Measurements from ENCODE around the gene NUP133.

NUP133 gene

GRCh38 chr1:229440851-229441537 is 67.1 kb downstream of the NUP133 start:
- no peaks in the 10 kb centered on the region for H3K4me1 ChIP-seq (ENCODE audit: control insufficient read depth, insufficient read depth, low read length)
- H3K9ac ChIP-seq (ENCODE audit: low read depth, low read length): no peak overlapping the region
- H3K4me3 ChIP-seq (ENCODE audit: low read depth, low read length): no peak overlapping the region
- H3K9me3 ChIP-seq (ENCODE audit: control insufficient read depth, insufficient read depth, low read length): no peaks in the 10 kb centered on the region
- no peaks in the 10 kb centered on the region for H3K36me3 ChIP-seq (ENCODE audit: control insufficient read depth, insufficient read depth, low read length)
- H3K27me3 ChIP-seq (ENCODE audit: control insufficient read depth, insufficient read depth, low read length): no peaks in the 10 kb centered on the region

- H3K4me3 ChIP-seq (ENCODE audit: low read depth, low read length): no peak overlapping the region
- no peaks in the 10 kb centered on the region for H3K4me1 ChIP-seq (ENCODE audit: control insufficient read depth, insufficient read depth, low read length)
- H3K36me3 ChIP-seq (ENCODE audit: control insufficient read depth, insufficient read depth, low read length): no peaks in the 10 kb centered on the region
- no peaks in the 10 kb centered on the region for H3K9me3 ChIP-seq (ENCODE audit: control insufficient read depth, insufficient read depth, low read length)
- H3K9ac ChIP-seq (ENCODE audit: low read depth, low read length): no peak overlapping the region
- peaks cover 15% of the 10 kb centered on the region for H3K27me3 ChIP-seq (ENCODE audit: control insufficient read depth, insufficient read depth, low read length)
These were observed 70.1 kb downstream of the NUP133 start for GRCh38 chr1:229438021-229438420.

- Histone ChIP-seq H3K4me3 (ENCODE audit: low read depth, low read length) (no peak overlapping the region), H3K9me3 (ENCODE audit: control insufficient read depth, insufficient read depth, low read length) (no peaks in the 10 kb centered on the region)
These were observed 70.7 kb downstream of the NUP133 start for GRCh38 chr1:229437443-229437842.

GRCh38 chr1:229436201-229436600 is 71.9 kb downstream of the NUP133 start:
- H3K27me3 ChIP-seq (ENCODE audit: control insufficient read depth, insufficient read depth, low read length): peaks cover 21% of the 10 kb centered on the region

More at GRCh38 chr1:229437443-229437842, 70.7 kb downstream of the NUP133 start:
- no peaks in the 10 kb centered on the region for H3K36me3 ChIP-seq (ENCODE audit: control insufficient read depth, insufficient read depth, low read length)
- H3K27me3 ChIP-seq (ENCODE audit: control insufficient read depth, insufficient read depth, low read length): peaks cover 18% of the 10 kb centered on the region
- H3K4me1 ChIP-seq (ENCODE audit: control insufficient read depth, insufficient read depth, low read length): no peaks in the 10 kb centered on the region
- H3K9ac ChIP-seq (ENCODE audit: low read depth, low read length): no peak overlapping the region

GRCh38 chr1:229434641-229435051 is 73.5 kb downstream of the NUP133 start:
- H3K9me3 ChIP-seq (ENCODE audit: control insufficient read depth, insufficient read depth, low read length): no peaks in the 10 kb centered on the region
- no peak overlapping the region for H3K9ac ChIP-seq (ENCODE audit: low read depth, low read length)
- H3K27me3 ChIP-seq (ENCODE audit: control insufficient read depth, insufficient read depth, low read length): peaks cover 24% of the 10 kb centered on the region
- H3K4me3 ChIP-seq (ENCODE audit: low read depth, low read length): peak overlapping the region; percentile 66
- H3K4me1 ChIP-seq (ENCODE audit: control insufficient read depth, insufficient read depth, low read length): no peaks in the 10 kb centered on the region
- no peaks in the 10 kb centered on the region for H3K36me3 ChIP-seq (ENCODE audit: control insufficient read depth, insufficient read depth, low read length)

More at GRCh38 chr1:229436201-229436600, 71.9 kb downstream of the NUP133 start:
- no peaks in the 10 kb centered on the region for H3K9me3 ChIP-seq (ENCODE audit: control insufficient read depth, insufficient read depth, low read length)
- no peaks in the 10 kb centered on the region for H3K4me1 ChIP-seq (ENCODE audit: control insufficient read depth, insufficient read depth, low read length)
- H3K4me3 ChIP-seq (ENCODE audit: low read depth, low read length): no peak overlapping the region
- no peaks in the 10 kb centered on the region for H3K36me3 ChIP-seq (ENCODE audit: control insufficient read depth, insufficient read depth, low read length)
- no peak overlapping the region for H3K9ac ChIP-seq (ENCODE audit: low read depth, low read length)

- Histone ChIP-seq H3K9me3 (ENCODE audit: control insufficient read depth, insufficient read depth, low read length) (no peaks in the 10 kb centered on the region), H3K4me3 (ENCODE audit: low read depth, low read length) (peak within 1 kb of the TSS; percentile 66), H3K27me3 (ENCODE audit: control insufficient read depth, insufficient read depth, low read length) (peaks cover 24% of the 10 kb centered on the region), H3K36me3 (ENCODE audit: control insufficient read depth, insufficient read depth, low read length) (no peaks in the 10 kb centered on the region), H3K9ac (ENCODE audit: low read depth, low read length) (no peak within 1 kb of the TSS), H3K4me1 (ENCODE audit: control insufficient read depth, insufficient read depth, low read length) (no peaks in the 10 kb centered on the region)
These were observed 74.0 kb downstream of the NUP133 start, which contains the start of gene ACTA1 for GRCh38 chr1:229434005-229434640. ACTA1 (minus strand) TSS chr1:229434094; CDS start chr1:229433115, 979 bp downstream.

GRCh38 chr1:229433364-229434004 is 74.7 kb downstream of the NUP133 start:
- no peaks in the 10 kb centered on the region for H3K4me1 ChIP-seq (ENCODE audit: control insufficient read depth, insufficient read depth, low read length)
- peak overlapping the region; percentile 66 for H3K4me3 ChIP-seq (ENCODE audit: low read depth, low read length)
- no peaks in the 10 kb centered on the region for H3K36me3 ChIP-seq (ENCODE audit: control insufficient read depth, insufficient read depth, low read length)
- no peak overlapping the region for H3K9ac ChIP-seq (ENCODE audit: low read depth, low read length)
- H3K9me3 ChIP-seq (ENCODE audit: control insufficient read depth, insufficient read depth, low read length): no peaks in the 10 kb centered on the region
- H3K27me3 ChIP-seq (ENCODE audit: control insufficient read depth, insufficient read depth, low read length): peaks cover 24% of the 10 kb centered on the region

- H3K9ac ChIP-seq (ENCODE audit: low read depth, low read length): no peak overlapping the region
- no peaks in the 10 kb centered on the region for H3K4me1 ChIP-seq (ENCODE audit: control insufficient read depth, insufficient read depth, low read length)
- no peaks in the 10 kb centered on the region for H3K9me3 ChIP-seq (ENCODE audit: control insufficient read depth, insufficient read depth, low read length)
- no peaks in the 10 kb centered on the region for H3K36me3 ChIP-seq (ENCODE audit: control insufficient read depth, insufficient read depth, low read length)
- H3K4me3 ChIP-seq (ENCODE audit: low read depth, low read length): no peak overlapping the region
- peaks cover 24% of the 10 kb centered on the region for H3K27me3 ChIP-seq (ENCODE audit: control insufficient read depth, insufficient read depth, low read length)
These were observed 75.2 kb downstream of the NUP133 start for GRCh38 chr1:229432905-229433304.

GRCh38 chr1:229432116-229432461 is 76.1 kb downstream of the NUP133 start:
- no peak overlapping the region for H3K9ac ChIP-seq (ENCODE audit: low read depth, low read length)
- no peaks in the 10 kb centered on the region for H3K9me3 ChIP-seq (ENCODE audit: control insufficient read depth, insufficient read depth, low read length)
- H3K27me3 ChIP-seq (ENCODE audit: control insufficient read depth, insufficient read depth, low read length): peaks cover 24% of the 10 kb centered on the region
- H3K36me3 ChIP-seq (ENCODE audit: control insufficient read depth, insufficient read depth, low read length): no peaks in the 10 kb centered on the region
- H3K4me3 ChIP-seq (ENCODE audit: low read depth, low read length): no peak overlapping the region
- no peaks in the 10 kb centered on the region for H3K4me1 ChIP-seq (ENCODE audit: control insufficient read depth, insufficient read depth, low read length)

GRCh38 chr1:229431284-229432115 is 76.6 kb downstream of the NUP133 start:
- no peak overlapping the region for H3K9ac ChIP-seq (ENCODE audit: low read depth, low read length)
- no peaks in the 10 kb centered on the region for H3K9me3 ChIP-seq (ENCODE audit: control insufficient read depth, insufficient read depth, low read length)
- no peaks in the 10 kb centered on the region for H3K4me1 ChIP-seq (ENCODE audit: control insufficient read depth, insufficient read depth, low read length)
- H3K4me3 ChIP-seq (ENCODE audit: low read depth, low read length): peak overlapping the region; percentile 37
- peaks cover 24% of the 10 kb centered on the region for H3K27me3 ChIP-seq (ENCODE audit: control insufficient read depth, insufficient read depth, low read length)
- no peaks in the 10 kb centered on the region for H3K36me3 ChIP-seq (ENCODE audit: control insufficient read depth, insufficient read depth, low read length)

- H3K4me3 ChIP-seq (ENCODE audit: low read depth, low read length): peak overlapping the region; percentile 37
- H3K9ac ChIP-seq (ENCODE audit: low read depth, low read length): no peak overlapping the region
- H3K4me1 ChIP-seq (ENCODE audit: control insufficient read depth, insufficient read depth, low read length): no peaks in the 10 kb centered on the region
- H3K9me3 ChIP-seq (ENCODE audit: control insufficient read depth, insufficient read depth, low read length): no peaks in the 10 kb centered on the region
- no peaks in the 10 kb centered on the region for H3K36me3 ChIP-seq (ENCODE audit: control insufficient read depth, insufficient read depth, low read length)
- peaks cover 24% of the 10 kb centered on the region for H3K27me3 ChIP-seq (ENCODE audit: control insufficient read depth, insufficient read depth, low read length)
These were observed 77.3 kb downstream of the NUP133 start for GRCh38 chr1:229430761-229431283.
